Measurements from ENCODE around the gene C3orf20.

Gene C3orf20

DNA sequence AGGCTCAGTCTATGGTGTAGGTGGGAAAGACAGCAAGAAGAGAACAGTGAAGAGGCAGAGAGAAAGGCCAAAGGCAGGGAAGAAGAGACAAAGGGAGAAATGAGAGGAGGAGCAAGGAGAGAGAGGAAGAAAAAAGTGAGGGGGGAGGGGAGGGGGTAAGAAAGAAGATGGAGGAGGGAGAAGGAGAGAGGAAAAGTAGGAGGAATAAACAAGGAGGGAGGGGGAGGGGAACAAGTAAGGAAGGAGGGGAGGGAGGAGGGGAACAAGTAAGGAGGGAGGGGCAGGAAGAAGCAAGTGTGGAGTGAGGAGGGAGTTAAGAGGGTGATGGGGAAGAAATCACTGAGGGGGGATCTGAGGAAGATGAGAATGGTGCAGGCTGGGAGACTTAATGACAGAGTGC, 98.3 kb downstream of the C3orf20 start:
- TF ChIP-seq, protein P1, sequence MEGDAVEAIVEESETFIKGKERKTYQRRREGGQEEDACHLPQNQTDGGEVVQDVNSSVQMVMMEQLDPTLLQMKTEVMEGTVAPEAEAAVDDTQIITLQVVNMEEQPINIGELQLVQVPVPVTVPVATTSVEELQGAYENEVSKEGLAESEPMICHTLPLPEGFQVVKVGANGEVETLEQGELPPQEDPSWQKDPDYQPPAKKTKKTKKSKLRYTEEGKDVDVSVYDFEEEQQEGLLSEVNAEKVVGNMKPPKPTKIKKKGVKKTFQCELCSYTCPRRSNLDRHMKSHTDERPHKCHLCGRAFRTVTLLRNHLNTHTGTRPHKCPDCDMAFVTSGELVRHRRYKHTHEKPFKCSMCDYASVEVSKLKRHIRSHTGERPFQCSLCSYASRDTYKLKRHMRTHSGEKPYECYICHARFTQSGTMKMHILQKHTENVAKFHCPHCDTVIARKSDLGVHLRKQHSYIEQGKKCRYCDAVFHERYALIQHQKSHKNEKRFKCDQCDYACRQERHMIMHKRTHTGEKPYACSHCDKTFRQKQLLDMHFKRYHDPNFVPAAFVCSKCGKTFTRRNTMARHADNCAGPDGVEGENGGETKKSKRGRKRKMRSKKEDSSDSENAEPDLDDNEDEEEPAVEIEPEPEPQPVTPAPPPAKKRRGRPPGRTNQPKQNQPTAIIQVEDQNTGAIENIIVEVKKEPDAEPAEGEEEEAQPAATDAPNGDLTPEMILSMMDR (IDR thresholded peaks at IDR 0.05), result no peak
- H3K9me3 Mint-ChIP-seq, result peaks cover 5% of the 10 kb centered on the region
- no peaks in the 10 kb centered on the region for H3K36me3 Mint-ChIP-seq (ENCODE audit: low read depth)
- H3K27me3 Mint-ChIP-seq (ENCODE audit: low read depth, poor library complexity), result peaks cover 5% of the 10 kb centered on the region
- no peak for DNase-seq
- H3K4me3 Mint-ChIP-seq, result no peak overlapping the region
- H3K27ac Mint-ChIP-seq, result no peak overlapping the region
- peaks cover 39% of the 10 kb centered on the region for H3K4me1 Mint-ChIP-seq

DNA sequence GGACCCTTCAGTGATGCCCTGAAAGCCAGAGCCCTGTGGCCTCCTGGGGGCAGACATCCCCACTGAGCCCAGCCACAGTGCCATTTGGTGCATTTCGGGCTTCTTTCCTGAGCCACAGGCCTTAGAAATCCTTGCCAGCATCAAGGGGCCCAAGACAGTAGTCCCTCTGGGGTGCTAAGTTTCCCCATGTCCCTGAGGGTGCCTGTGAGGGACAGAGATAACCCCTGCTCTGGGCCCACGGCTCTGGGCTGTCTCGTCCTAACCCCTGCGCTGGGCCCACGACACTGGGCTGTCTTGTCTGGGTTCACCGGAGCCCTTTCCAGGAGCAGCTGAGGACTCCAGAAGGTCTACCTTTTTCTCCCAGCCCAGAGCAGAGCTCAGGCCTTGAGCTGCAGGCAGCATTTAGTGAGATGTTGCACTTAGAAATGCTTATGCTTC, 98.8 kb downstream of the C3orf20 start:
- H3K9me3 Mint-ChIP-seq, result peaks cover 9% of the 10 kb centered on the region

DNA sequence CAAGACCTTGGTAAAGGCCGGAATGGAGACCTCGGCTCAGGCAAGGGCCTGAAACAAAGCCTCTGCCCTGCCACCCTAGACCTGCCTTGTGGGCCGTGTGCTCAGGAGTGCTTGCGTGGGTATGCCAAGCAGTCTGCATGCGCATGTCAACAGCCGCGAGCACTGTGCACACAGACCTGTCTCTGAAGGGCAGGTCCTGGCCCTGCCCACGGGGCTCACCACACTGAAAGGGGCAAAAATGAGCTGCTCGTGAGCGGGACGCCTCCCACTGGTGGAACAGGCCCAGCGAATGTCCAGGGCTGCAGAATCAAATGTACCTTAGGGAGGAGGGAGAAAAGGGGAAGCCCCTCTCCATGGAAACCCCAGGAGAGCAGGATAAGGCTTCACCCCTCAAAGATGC, 99.5 kb downstream of the C3orf20 start:
- Mint-ChIP-seq H3K27ac (no peak overlapping the region), H3K4me1 (peaks cover 31% of the 10 kb centered on the region)
- DNase-seq, result no peak

More for the DNA sequence above, 98.8 kb downstream of the C3orf20 start:
- Mint-ChIP-seq H3K27me3 (ENCODE audit: low read depth, poor library complexity) (peaks cover under 1% of the 10 kb centered on the region), H3K36me3 (ENCODE audit: low read depth) (no peaks in the 10 kb centered on the region), H3K4me1 (peaks cover 39% of the 10 kb centered on the region), H3K4me3 (no peak overlapping the region), H3K27ac (no peak overlapping the region)
- no peak for DNase-seq
- TF ChIP-seq, protein P1 (IDR thresholded peaks at IDR 0.05), result no peak

DNA sequence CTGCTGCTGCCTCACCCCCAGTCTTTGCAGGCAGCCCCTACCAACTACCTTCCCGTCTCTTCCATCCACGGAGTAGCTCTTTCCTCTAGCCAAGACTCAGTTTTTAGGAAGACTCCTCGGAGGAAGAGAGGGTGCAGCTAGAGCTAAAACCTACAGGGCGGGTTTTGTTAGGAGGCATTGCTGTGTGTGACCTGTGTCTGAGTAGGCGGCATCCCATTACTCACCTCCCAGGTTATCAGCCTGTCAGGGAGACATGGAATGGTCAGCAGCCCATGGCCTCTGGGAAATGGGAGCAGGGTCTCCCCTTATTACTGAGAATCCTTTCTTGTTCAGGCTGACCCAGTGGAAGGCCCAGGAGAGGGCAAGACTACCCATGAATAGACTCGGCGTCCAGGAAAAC, 100.1 kb downstream of the C3orf20 start:
- Mint-ChIP-seq H3K4me1 (peaks cover 29% of the 10 kb centered on the region), H3K27me3 (ENCODE audit: low read depth, poor library complexity) (no peaks in the 10 kb centered on the region), H3K36me3 (ENCODE audit: low read depth) (no peaks in the 10 kb centered on the region), H3K9me3 (peaks cover 21% of the 10 kb centered on the region), H3K4me3 (no peak overlapping the region), H3K27ac (no peak overlapping the region)
- TF ChIP-seq, protein P1 (IDR thresholded peaks at IDR 0.05), result no peak
- DNase-seq, result no peak

More for the DNA sequence above, 99.5 kb downstream of the C3orf20 start:
- no peak overlapping the region for H3K4me3 Mint-ChIP-seq
- H3K27me3 Mint-ChIP-seq (ENCODE audit: low read depth, poor library complexity), result no peaks in the 10 kb centered on the region
- peaks cover 16% of the 10 kb centered on the region for H3K9me3 Mint-ChIP-seq
- TF ChIP-seq, protein P1 (IDR thresholded peaks at IDR 0.05), result no peak
- H3K36me3 Mint-ChIP-seq (ENCODE audit: low read depth), result no peaks in the 10 kb centered on the region

DNA sequence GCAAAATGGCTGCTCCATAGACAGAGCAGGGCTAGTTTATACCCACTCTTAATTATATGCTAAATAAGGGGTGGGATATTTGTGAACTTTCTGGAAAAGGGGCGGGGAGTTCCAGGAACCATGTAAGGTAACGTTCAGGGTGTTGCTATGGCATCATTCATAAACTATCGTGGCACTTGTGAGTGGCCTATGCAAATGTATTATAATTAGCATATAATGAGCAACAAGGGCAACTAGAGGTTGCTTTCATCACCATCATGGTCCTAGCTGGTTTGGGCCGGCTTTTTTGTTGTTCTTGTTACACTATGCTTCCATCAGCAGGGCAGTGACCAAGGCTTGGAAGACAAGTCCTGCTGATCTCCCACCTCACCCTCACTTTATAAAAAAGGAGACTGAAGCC, 100.6 kb downstream of the C3orf20 start:
- DNase-seq, result no peak
- Mint-ChIP-seq H3K27me3 (ENCODE audit: low read depth, poor library complexity) (no peaks in the 10 kb centered on the region), H3K4me1 (peaks cover 25% of the 10 kb centered on the region), H3K9me3 (peaks cover 21% of the 10 kb centered on the region), H3K36me3 (ENCODE audit: low read depth) (no peaks in the 10 kb centered on the region), H3K27ac (no peak overlapping the region), H3K4me3 (no peak overlapping the region)
- TF ChIP-seq, protein P1 (IDR thresholded peaks at IDR 0.05), result no peak

DNA sequence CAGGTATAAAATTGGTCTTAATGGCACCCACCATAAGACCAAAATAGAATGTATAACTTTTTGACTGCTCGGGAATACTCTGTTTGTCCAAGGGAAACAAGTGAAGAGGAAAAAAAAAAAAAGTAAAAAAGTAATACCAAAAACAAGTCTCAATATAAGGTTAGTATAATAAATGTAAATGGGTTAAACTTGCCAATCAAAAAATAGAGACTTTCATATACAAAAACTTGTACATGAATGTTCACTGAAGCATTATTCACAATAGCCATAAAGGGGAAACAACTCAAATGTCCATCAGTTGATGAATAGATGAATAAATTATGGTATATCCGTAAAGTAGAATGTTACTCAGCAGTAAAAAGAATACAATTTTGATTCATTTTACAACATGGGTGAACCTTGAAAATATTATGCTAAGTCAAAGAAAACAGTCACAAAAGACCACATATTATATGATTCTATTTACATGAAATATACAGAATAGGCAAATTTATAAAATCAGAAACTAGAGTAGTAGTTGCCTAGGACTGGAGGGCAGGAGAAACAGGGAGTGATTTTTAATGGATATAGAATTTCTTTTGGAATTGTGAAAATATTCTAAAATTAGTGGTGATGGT, 104.2 kb downstream of the C3orf20 start:
- no peak overlapping the region for H3K4me3 Mint-ChIP-seq
- peaks cover 21% of the 10 kb centered on the region for H3K9me3 Mint-ChIP-seq
- no peak for DNase-seq
- TF ChIP-seq, protein P1 (IDR thresholded peaks at IDR 0.05), result no peak
- no peak overlapping the region for H3K27ac Mint-ChIP-seq
- H3K36me3 Mint-ChIP-seq (ENCODE audit: low read depth), result no peaks in the 10 kb centered on the region
- peaks cover 11% of the 10 kb centered on the region for H3K4me1 Mint-ChIP-seq
- H3K27me3 Mint-ChIP-seq (ENCODE audit: low read depth, poor library complexity), result peaks cover 6% of the 10 kb centered on the region

All from nephron progenitor cell (in vitro differentiated cells).